Activated T-cell treated with anti-CD3 and anti-CD28 coated beads, Interleukin-2, amount 50 U/mL, for 4 hours (primary cell): ENCODE data around the gene SPOCK1. TPM values are rescaled to one million over a fixed set of nuclear protein-coding genes. Genes with fewer than 3 reads are reported as not detected.

Experiments used
- ATAC-seq, 2 donors: fragments of 200-7000 bp; cut with Tn5 transposase; one replicate each; pipeline ENCODE4 v1.10.0; 2021
- DNase-seq: peaks from one replicate; pipeline ENCODE4 v3.0.0-alpha.2; 2020
- H3K27me3 Mint-ChIP-seq: one replicate; pipeline ENCODE4 v1.8.0; 2021; ENCODE audit warnings: low read depth, mixed read lengths
- H3K36me3 Mint-ChIP-seq: one replicate; pipeline ENCODE4 v1.8.0; 2022; ENCODE audit warnings: mixed read lengths; ENCODE audit not compliant: insufficient read depth
- H3K4me1 Mint-ChIP-seq: one replicate; pipeline ENCODE4 v1.8.0; 2021; ENCODE audit warnings: low read depth, mixed read lengths
- H3K4me3 Mint-ChIP-seq: one replicate; pipeline ENCODE4 v1.8.0; 2021; ENCODE audit warnings: mild to moderate bottlenecking, moderate library complexity, mixed read lengths
- H3K9me3 Mint-ChIP-seq: one replicate; pipeline ENCODE4 v1.8.0; 2021; ENCODE audit warnings: mixed read lengths
- total RNA-seq, 3 donors: library from RNA; stranded (reverse); gene quantifications; one replicate each; pipeline ENCODE4 v1.2.1, GENCODE V29; 2021

The SPOCK1 gene
- total RNA-seq, 3 donors from 2014 or later, result not detected

DNA sequence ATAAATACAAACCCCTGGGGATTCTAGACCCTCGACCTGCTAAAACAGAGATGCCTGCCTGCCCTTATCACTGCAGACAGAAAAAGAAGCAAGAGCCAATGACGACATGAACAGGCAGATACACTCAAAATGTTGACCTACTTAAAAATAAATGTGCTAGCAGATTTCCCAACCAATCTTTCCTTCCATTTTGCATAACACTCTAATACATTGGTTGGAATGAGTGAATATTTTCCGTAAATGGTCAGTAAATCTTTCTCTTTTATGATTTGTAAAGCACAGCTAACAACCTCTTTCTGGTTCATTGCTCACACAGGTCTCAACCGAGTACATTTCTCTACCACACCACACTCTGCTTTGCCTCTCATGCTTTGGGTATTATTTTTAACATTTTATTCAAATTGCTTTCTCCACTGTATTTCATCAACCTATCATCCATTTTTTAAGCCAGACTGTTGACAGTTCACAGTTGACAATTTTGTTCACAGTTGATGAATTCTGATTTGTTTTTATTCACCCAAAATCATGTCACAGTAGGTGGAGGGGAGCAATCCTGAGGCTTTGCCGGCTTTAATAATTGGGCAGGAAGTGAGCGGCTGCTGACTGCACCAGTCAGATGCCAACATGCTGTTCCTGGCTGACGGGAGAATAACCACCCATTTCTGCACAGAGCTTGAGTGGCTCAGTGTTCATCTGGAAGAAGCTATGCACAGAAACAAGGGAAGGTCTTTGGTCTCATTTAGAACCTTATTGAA, 426.6 kb downstream of the SPOCK1 start:
- Mint-ChIP-seq H3K36me3 (no peaks in the 10 kb centered on the region), H3K4me1 (no peaks in the 10 kb centered on the region), H3K9me3 (no peaks in the 10 kb centered on the region), H3K4me3 (no peak overlapping the region), H3K27me3 (no peaks in the 10 kb centered on the region)
- DNase-seq, result no peak
- ATAC-seq, result no peak

- Mint-ChIP-seq H3K4me1 (no peaks in the 10 kb centered on the region), H3K27me3 (no peaks in the 10 kb centered on the region), H3K36me3 (no peaks in the 10 kb centered on the region), H3K4me3 (no peak overlapping the region), H3K9me3 (no peaks in the 10 kb centered on the region)
- no peak for ATAC-seq
- DNase-seq, result no peak
Measured at GRCh38 chr5:137071931-137072330, 427.2 kb downstream of the SPOCK1 start.

DNA sequence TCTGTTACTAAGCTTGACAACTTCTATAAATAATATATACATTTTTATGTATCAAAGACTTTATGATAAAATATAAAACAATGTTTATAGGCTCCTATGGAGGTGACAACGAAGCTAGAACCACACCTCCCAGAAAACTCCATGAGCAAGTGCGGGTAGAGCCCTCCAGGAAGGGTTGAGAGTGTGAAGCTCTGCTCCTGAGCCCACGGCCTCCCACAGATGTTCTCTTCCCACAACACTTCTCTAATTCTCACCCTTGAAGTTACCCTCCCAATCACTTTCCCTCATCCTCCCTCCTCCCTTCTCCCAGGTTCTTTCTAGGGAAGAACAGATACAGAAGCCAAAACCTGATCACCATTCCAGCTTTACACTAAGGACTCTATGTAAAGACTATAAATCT, 427.6 kb downstream of the SPOCK1 start:
- no peak for DNase-seq
- Mint-ChIP-seq H3K27me3 (no peaks in the 10 kb centered on the region), H3K36me3 (no peaks in the 10 kb centered on the region), H3K9me3 (no peaks in the 10 kb centered on the region), H3K4me3 (no peak overlapping the region), H3K4me1 (no peaks in the 10 kb centered on the region)
- no peak for ATAC-seq

DNA sequence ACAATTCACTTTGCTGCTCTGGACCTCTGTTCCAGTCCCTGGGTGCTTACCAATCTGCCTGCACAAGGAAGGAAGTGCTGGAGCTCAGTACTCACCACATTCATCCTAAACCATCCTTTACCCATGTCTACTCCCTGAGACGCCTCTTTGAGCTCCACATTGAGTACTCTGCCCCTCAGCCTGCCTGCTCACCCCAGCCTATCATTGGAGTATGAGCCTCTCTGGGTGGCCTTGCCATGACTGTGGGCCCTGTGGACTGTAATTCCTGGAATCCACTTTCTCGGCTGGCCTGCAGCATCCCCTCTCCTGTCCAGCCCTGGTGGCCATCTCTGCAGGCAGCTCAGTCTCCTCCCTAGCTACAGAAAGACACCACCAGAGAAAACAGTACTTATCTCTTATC, 428.6 kb downstream of the SPOCK1 start:
- no peaks in the 10 kb centered on the region for H3K27me3 Mint-ChIP-seq
- DNase-seq (no peak), ATAC-seq (no peak)
- H3K4me1 Mint-ChIP-seq, result no peaks in the 10 kb centered on the region
- no peaks in the 10 kb centered on the region for H3K36me3 Mint-ChIP-seq
- no peaks in the 10 kb centered on the region for H3K9me3 Mint-ChIP-seq
- H3K4me3 Mint-ChIP-seq, result no peak overlapping the region

DNA sequence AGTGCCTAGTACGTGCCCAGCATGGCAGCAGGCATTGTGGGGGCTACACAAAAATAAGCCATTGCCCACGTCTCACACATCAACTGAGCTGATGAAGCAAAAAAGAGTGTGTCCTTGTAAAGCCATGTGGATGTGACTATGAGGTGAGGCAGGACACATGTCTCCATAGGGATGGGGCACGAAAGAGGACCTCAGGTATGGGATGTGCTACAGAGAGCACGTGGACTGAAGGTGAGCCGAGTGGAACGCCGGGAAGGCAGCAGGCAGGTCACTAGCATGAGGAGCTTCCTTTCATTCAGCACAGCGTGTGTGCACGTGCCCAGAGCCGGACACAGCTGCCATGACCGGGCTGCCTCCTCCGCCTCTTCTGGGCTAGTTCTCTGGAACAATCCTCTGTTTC, 429.8 kb downstream of the SPOCK1 start:
- H3K4me1 Mint-ChIP-seq, result no peaks in the 10 kb centered on the region
- H3K9me3 Mint-ChIP-seq, result no peaks in the 10 kb centered on the region
- ATAC-seq, result no peak
- no peaks in the 10 kb centered on the region for H3K36me3 Mint-ChIP-seq
- H3K4me3 Mint-ChIP-seq, result no peak overlapping the region
- no peak for DNase-seq
- H3K27me3 Mint-ChIP-seq, result no peaks in the 10 kb centered on the region

DNA sequence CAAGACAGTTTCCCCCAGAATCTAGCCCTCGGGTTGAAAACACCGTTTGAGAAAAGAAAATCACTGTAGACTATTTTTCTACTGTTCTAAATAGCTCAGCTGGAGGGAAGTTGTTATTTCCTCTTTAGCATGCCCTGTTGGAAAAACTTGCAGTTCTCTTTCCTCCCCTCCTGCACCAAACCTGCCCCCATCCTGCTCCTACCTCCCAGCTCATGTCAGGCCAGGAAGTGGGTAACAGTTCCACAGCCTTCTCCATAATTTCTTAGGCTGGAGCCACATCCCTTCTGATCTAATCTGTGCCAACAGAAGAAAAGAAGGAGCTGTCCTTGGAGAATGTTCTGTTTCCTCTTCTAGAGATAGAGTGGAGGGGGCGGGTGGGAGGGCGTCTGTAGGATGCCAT, 437.7 kb downstream of the SPOCK1 start:
- H3K4me3 Mint-ChIP-seq, result no peak overlapping the region
- ATAC-seq, result no peak
- no peaks in the 10 kb centered on the region for H3K36me3 Mint-ChIP-seq
- DNase-seq, result no peak
- no peaks in the 10 kb centered on the region for H3K9me3 Mint-ChIP-seq
- no peaks in the 10 kb centered on the region for H3K27me3 Mint-ChIP-seq
- H3K4me1 Mint-ChIP-seq, result no peaks in the 10 kb centered on the region

- Mint-ChIP-seq H3K36me3 (no peaks in the 10 kb centered on the region), H3K27me3 (no peaks in the 10 kb centered on the region), H3K4me1 (no peaks in the 10 kb centered on the region), H3K9me3 (no peaks in the 10 kb centered on the region), H3K4me3 (no peak overlapping the region)
- ATAC-seq (no peak), DNase-seq (no peak)
Measured at GRCh38 chr5:137058089-137058488, 441.0 kb downstream of the SPOCK1 start.

- no peak for DNase-seq
- Mint-ChIP-seq H3K9me3 (no peaks in the 10 kb centered on the region), H3K36me3 (no peaks in the 10 kb centered on the region), H3K4me3 (no peak overlapping the region), H3K4me1 (no peaks in the 10 kb centered on the region), H3K27me3 (no peaks in the 10 kb centered on the region)
- no peak for ATAC-seq
Measured at GRCh38 chr5:137056676-137057075, 442.4 kb downstream of the SPOCK1 start.

- Mint-ChIP-seq H3K9me3 (no peaks in the 10 kb centered on the region), H3K36me3 (no peaks in the 10 kb centered on the region), H3K4me3 (no peak overlapping the region), H3K27me3 (no peaks in the 10 kb centered on the region), H3K4me1 (no peaks in the 10 kb centered on the region)
- ATAC-seq, result no peak
- DNase-seq, result no peak
Measured at GRCh38 chr5:137055271-137055872, 443.8 kb downstream of the SPOCK1 start.

GRCh38 chr5:137054792-137055191, 444.3 kb downstream of the SPOCK1 start:
- Mint-ChIP-seq H3K4me3 (no peak overlapping the region), H3K9me3 (no peaks in the 10 kb centered on the region), H3K4me1 (no peaks in the 10 kb centered on the region), H3K36me3 (no peaks in the 10 kb centered on the region), H3K27me3 (no peaks in the 10 kb centered on the region)
- ATAC-seq (no peak), DNase-seq (no peak)

GRCh38 chr5:137054335-137054734, 444.8 kb downstream of the SPOCK1 start:
- ATAC-seq (no peak), DNase-seq (no peak)
- H3K9me3 Mint-ChIP-seq, result no peaks in the 10 kb centered on the region
- H3K36me3 Mint-ChIP-seq, result no peaks in the 10 kb centered on the region
- no peak overlapping the region for H3K4me3 Mint-ChIP-seq
- H3K27me3 Mint-ChIP-seq, result no peaks in the 10 kb centered on the region
- H3K4me1 Mint-ChIP-seq, result no peaks in the 10 kb centered on the region

DNA sequence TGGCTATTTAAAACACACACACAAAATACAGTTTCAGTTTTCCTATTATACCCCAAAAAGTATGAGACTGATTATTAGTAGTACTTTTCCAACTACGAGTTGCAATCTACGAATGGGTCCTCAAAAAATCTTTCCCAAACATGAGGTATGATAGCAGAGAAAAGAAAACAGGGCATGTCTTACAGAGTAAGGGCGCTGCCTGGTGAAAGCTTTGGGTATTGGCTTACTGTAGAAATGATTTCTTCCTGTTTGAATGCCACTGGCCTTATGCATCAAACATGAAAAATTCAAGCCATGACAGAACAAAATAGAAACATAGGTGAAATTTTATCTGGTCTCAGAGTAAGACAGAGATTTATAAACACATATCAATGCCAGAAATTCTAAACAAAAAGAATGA, 448.0 kb downstream of the SPOCK1 start:
- no peaks in the 10 kb centered on the region for H3K9me3 Mint-ChIP-seq
- ATAC-seq, result no peak
- DNase-seq, result no peak
- no peaks in the 10 kb centered on the region for H3K36me3 Mint-ChIP-seq
- H3K27me3 Mint-ChIP-seq, result no peaks in the 10 kb centered on the region
- H3K4me1 Mint-ChIP-seq, result no peaks in the 10 kb centered on the region
- no peak overlapping the region for H3K4me3 Mint-ChIP-seq

DNA sequence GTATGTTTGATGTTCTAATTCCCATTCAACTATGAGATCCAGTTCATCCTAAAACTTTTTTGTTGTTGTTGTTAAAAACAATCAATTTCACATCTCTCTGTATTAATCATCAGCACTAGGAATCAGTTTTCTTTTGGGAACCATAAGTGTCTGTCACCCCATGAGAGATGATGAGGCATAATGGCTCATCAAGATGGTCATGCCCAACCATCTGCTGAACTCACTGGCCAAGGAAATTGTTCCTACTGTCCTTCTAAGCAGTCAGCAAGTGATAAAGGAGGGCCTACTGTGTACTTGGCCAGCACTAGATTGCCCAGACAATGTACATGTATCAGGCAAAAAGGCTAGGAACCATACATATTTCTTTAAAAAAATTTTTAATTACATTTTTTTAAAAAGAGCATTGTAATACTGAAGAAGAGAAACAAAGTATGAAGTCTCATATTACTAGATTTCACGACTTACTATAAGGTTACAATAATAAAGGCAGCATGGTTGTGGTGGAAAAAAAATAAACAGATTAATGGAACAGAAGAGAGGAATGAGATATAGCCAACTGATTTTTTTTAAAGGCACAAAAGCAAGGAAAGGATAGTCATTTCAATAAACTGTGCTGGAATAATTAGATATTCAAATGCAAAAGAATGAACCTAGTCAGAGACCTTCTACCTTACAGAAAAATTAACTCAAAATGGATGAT, 458.3 kb downstream of the SPOCK1 start:
- peaks cover 12% of the 10 kb centered on the region for H3K9me3 Mint-ChIP-seq
- H3K4me1 Mint-ChIP-seq, result no peaks in the 10 kb centered on the region
- no peaks in the 10 kb centered on the region for H3K36me3 Mint-ChIP-seq
- ATAC-seq (no peak), DNase-seq (no peak)
- H3K4me3 Mint-ChIP-seq, result no peak overlapping the region
- H3K27me3 Mint-ChIP-seq, result no peaks in the 10 kb centered on the region

- H3K9me3 Mint-ChIP-seq, result peaks cover 12% of the 10 kb centered on the region
- no peaks in the 10 kb centered on the region for H3K36me3 Mint-ChIP-seq
- no peak for ATAC-seq
- H3K27me3 Mint-ChIP-seq, result no peaks in the 10 kb centered on the region
- H3K4me3 Mint-ChIP-seq, result no peak overlapping the region
- H3K4me1 Mint-ChIP-seq, result no peaks in the 10 kb centered on the region
- DNase-seq, result no peak
Measured at GRCh38 chr5:137040024-137040423, 459.1 kb downstream of the SPOCK1 start.

DNA sequence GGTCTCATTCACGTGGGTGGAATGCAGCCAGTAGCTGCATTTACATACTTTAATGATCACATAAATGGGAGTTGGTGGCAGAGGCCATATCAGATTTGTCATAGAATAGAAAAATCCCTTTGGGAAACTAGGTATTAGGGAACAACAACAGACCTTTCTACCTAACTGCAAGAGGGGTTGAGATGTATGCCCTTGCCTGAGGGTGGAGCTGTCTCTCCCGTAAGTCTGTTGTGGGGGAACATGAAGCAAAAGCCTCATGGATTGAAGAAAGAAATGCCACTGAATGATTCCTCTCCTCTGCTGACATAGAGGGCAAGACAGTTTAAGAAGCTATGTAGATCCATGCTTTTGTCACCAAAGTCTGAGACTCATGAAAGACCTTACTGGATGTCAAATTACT, 461.3 kb downstream of the SPOCK1 start:
- H3K4me1 Mint-ChIP-seq, result no peaks in the 10 kb centered on the region
- H3K36me3 Mint-ChIP-seq, result no peaks in the 10 kb centered on the region
- H3K9me3 Mint-ChIP-seq, result peaks cover 6% of the 10 kb centered on the region

More for the DNA sequence above, 461.3 kb downstream of the SPOCK1 start:
- H3K27me3 Mint-ChIP-seq, result no peaks in the 10 kb centered on the region
- no peak for ATAC-seq
- H3K4me3 Mint-ChIP-seq, result no peak overlapping the region
- DNase-seq, result no peak
